ENCODE results near the gene CRYBA1. TPM values are rescaled to one million over a fixed set of nuclear protein-coding genes. Genes with fewer than 3 reads are reported as not detected.

The CRYBA1 gene
- total and polyA plus RNA-seq, 2 of the 8 experiments (the other 6 are each of a cell fraction or from before 2014, with no cell fraction given) = not detected

GRCh38 chr17:29293890-29294579 lies 47.4 kb downstream of the CRYBA1 start, which contains the start of gene NUFIP2 (continued):
- TF ChIP-seq GTF2F1 (IDR thresholded peaks at IDR 0.05; ENCODE audit: borderline replicate concordance, low read depth, low read length) = peak; percentile 96
- TF ChIP-seq ATF3 (IDR thresholded peaks at IDR 0.05; ENCODE audit: insufficient read depth, low read depth, low read length) = no peak
- peak; percentile 97 for TF ChIP-seq TAF7 (optimal IDR thresholded peaks at IDR 0.05; ENCODE audit: borderline replicate concordance, low read depth, low read length)
- no peak for TF ChIP-seq BACH1 (IDR thresholded peaks at IDR 0.05; ENCODE audit: low read length)
- TF ChIP-seq BCL11A (IDR thresholded peaks at IDR 0.05; ENCODE audit: low read depth in 2 of 2, low read length in 2 of 2) = no peak
- TF ChIP-seq JUND (IDR thresholded peaks at IDR 0.05; ENCODE audit: low read length) = no peak
- TF ChIP-seq RBBP5 (IDR thresholded peaks at IDR 0.05; ENCODE audit: borderline replicate concordance, low read depth, low read length) = 0 out of 2 replicates have a peak, but pooled peaks have one; percentile 25
